Natural killer cell (primary cell): ENCODE data around the gene CCNF. TPM values are rescaled to one million over a fixed set of nuclear protein-coding genes. Genes with fewer than 3 reads are reported as not detected.
"Not testable (repeated sequence)": the region's sequence is repeated elsewhere in the genome, so short reads cannot be mapped to it uniquely, and the experiment has no call there.

ENCODE experiments used
- ATAC-seq, 3 donors: fragments of 150-1000 bp in 2 of 3; fragments of 200-7000 bp in 1 of 3; cut with Tn5 transposase; 1 replicate in 1 of 3; 2 replicates in 2 of 3; pipeline ENCODE4 v1.10.0; 2021; ENCODE audit warnings: mild to moderate bottlenecking in 2 of 3, moderate library complexity in 2 of 3
- DNase-seq, 2 donors: peaks; one replicate each; pipeline versions ENCODE4 v3.0.0 to v3.0.0-alpha.2; 2013 to 2021; ENCODE audit warnings: mixed read lengths in 1 of 2
- H3K27ac ChIP-seq: one replicate; pipeline ENCODE4 v1.5.1; 2013; ENCODE audit warnings: mild to moderate bottlenecking, low read length
- H3K27me3 ChIP-seq: one replicate; pipeline ENCODE4 v1.6.1; 2013; ENCODE audit warnings: low read length; ENCODE audit not compliant: control insufficient read depth, insufficient read depth
- H3K36me3 ChIP-seq: one replicate; pipeline ENCODE4 v1.6.1; 2013; ENCODE audit warnings: low read length; ENCODE audit not compliant: control insufficient read depth, insufficient read depth
- H3K4me1 ChIP-seq: one replicate; pipeline ENCODE4 v1.6.1; 2013; ENCODE audit warnings: low read length; ENCODE audit not compliant: control insufficient read depth, insufficient read depth
- H3K4me3 ChIP-seq: one replicate; pipeline ENCODE4 v1.5.1; 2013; ENCODE audit warnings: low read length
- H3K9me3 ChIP-seq: one replicate; pipeline ENCODE4 v1.6.1; 2013; ENCODE audit warnings: low read length; ENCODE audit not compliant: control insufficient read depth, insufficient read depth
- H3K27ac Mint-ChIP-seq, 2 donors: one replicate each; pipeline ENCODE4 v1.8.0; 2022; ENCODE audit warnings: mild to moderate bottlenecking in 2 of 2, mixed read lengths in 2 of 2, moderate library complexity in 1 of 2
- H3K27me3 Mint-ChIP-seq, 2 donors: one replicate each; pipeline ENCODE4 v1.8.0; 2022; ENCODE audit warnings: low read depth in 2 of 2, mixed read lengths in 2 of 2
- H3K36me3 Mint-ChIP-seq: one replicate; pipeline ENCODE4 v1.8.0; 2022; ENCODE audit warnings: mixed read lengths
- H3K4me1 Mint-ChIP-seq, 2 donors: one replicate each; pipeline ENCODE4 v1.8.0; 2022; ENCODE audit warnings: mixed read lengths in 2 of 2
- H3K4me3 Mint-ChIP-seq: one replicate; pipeline ENCODE4 v1.8.0; 2022; ENCODE audit warnings: mild to moderate bottlenecking, moderate library complexity, mixed read lengths
- H3K9me3 Mint-ChIP-seq, 2 donors: one replicate each; pipeline ENCODE4 v1.8.0; 2022; ENCODE audit warnings: mixed read lengths in 2 of 2
- CTCF ChIP-seq: fragments of 200-600 bp; IDR thresholded peaks from one replicate; pipeline ENCODE4 v1.8.0; 2022; ENCODE audit warnings: antibody characterized with exemption
- WGBS: methylation state at CpG from one replicate; pipeline ENCODE4 v1.1.7; 2013; ENCODE audit warnings: missing lambda C conversion rate; ENCODE audit not compliant: insufficient coverage; 5-methylcytosine and 5-hydroxymethylcytosine counted together
- intact Hi-C: fragments of 100-400 bp; cut with micrococcal nuclease; formaldehyde crosslinking; loops from one replicate; pipeline ENCODE4 v1.14.2; 2022
- total RNA-seq, 4 donors: library from RNA; stranded (reverse); fragments of 120-200 nt in 1 of 4; gene quantifications; one replicate each; pipeline versions ENCODE4 v1.2.3 to v1.2.4, GENCODE V29; 2013 to 2022

CCNF gene
- total RNA-seq, 3 donors from 2014 or later (not counting 1 experiment from before 2014, with no cell fraction given) = 7.5 to 14.2 (median 8.4) TPM

DNA sequence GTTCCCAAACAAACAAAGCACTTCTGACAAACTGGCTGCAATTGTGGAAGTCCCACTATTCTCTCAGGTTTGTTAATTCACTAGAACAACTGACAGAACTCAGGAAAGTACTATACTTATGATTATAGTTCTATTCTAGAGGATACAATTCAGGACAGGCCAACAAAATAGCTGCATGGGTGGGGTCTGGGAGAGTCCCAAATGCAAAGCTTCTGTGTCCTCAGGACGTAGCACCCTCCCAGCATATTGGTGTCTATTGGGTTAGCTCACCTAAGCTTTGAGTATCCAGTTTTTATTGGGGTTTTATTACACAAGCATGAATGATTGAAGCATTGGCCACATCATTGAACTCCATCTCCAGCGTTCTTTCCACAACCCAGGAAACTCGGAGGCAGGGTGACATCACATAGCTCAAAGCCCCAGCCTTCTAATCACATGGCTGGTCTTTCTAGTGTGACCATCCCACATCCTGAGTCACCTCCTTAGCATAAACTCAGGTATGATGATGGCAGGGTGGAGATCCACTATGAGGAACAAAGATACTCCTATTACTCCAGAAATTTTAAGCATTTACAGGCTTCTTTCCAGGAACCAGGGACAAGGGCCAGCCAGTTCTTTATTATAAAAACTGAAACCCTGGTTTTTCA, 43.9 kb upstream of the CCNF start:
- ATAC-seq (no peak), DNase-seq (no peak)
- Mint-ChIP-seq H3K4me3 (no peak overlapping the region), H3K4me1 (no peaks in the 10 kb centered on the region), H3K9me3 (no peaks in the 10 kb centered on the region), H3K27ac (no peak overlapping the region), H3K27me3 (peaks cover 12 to 18% of the 10 kb centered on the region in 2 donors), H3K36me3 (no peaks in the 10 kb centered on the region)
- Histone ChIP-seq H3K9me3 (peaks cover 5% of the 10 kb centered on the region), H3K4me1 (no peaks in the 10 kb centered on the region), H3K36me3 (no peaks in the 10 kb centered on the region), H3K27ac (no peak overlapping the region), H3K27me3 (no peaks in the 10 kb centered on the region), H3K4me3 (no peak overlapping the region)
- intact Hi-C loops = no loop called here
- 82% methylated on average over 2 of the region's 3 CpGs for WGBS
- TF ChIP-seq CTCF = no peak

GRCh38 chr16:2385982-2386381, 43.3 kb upstream of the CCNF start:
- H3K9me3 ChIP-seq, H3K36me3 Mint-ChIP-seq, H3K27ac ChIP-seq, H3K4me3 Mint-ChIP-seq, H3K27ac Mint-ChIP-seq, H3K4me3 ChIP-seq, H3K27me3 ChIP-seq, H3K4me1 Mint-ChIP-seq, H3K36me3 ChIP-seq, H3K4me1 ChIP-seq, intact Hi-C loops, DNase-seq, H3K9me3 Mint-ChIP-seq, ATAC-seq: not testable (repeated sequence)
- WGBS = 94% methylated on average over 19 of the region's 19 CpGs
- H3K27me3 Mint-ChIP-seq = peaks cover 12 to 18% of the 10 kb centered on the region in 2 donors

- ATAC-seq (no peak), DNase-seq (no peak)
- Mint-ChIP-seq H3K4me3 (no peak overlapping the region), H3K27ac (no peak overlapping the region), H3K4me1 (no peaks in the 10 kb centered on the region), H3K27me3 (peaks cover 7 to 14% of the 10 kb centered on the region in 2 donors), H3K36me3 (no peaks in the 10 kb centered on the region), H3K9me3 (no peaks in the 10 kb centered on the region)
- peaks cover 5% of the 10 kb centered on the region for H3K9me3 ChIP-seq
- TF ChIP-seq CTCF = no peak
- 86% methylated on average over 3 of the region's 3 CpGs for WGBS
- no peaks in the 10 kb centered on the region for H3K36me3 ChIP-seq
- no peaks in the 10 kb centered on the region for H3K27me3 ChIP-seq
- H3K27ac ChIP-seq = no peak overlapping the region
- intact Hi-C loops = no loop called here
- no peak overlapping the region for H3K4me3 ChIP-seq
- no peaks in the 10 kb centered on the region for H3K4me1 ChIP-seq
Measured at GRCh38 chr16:2386990-2387389, 42.3 kb upstream of the CCNF start.

- WGBS = 71% methylated on average over 3 of the region's 3 CpGs
- DNase-seq = no peak
- intact Hi-C loops = no loop called here
- no peaks in the 10 kb centered on the region for H3K36me3 ChIP-seq
- H3K9me3 ChIP-seq = peaks cover 5% of the 10 kb centered on the region
- no peak overlapping the region for H3K4me3 Mint-ChIP-seq
- H3K27me3 ChIP-seq = no peaks in the 10 kb centered on the region
- H3K27ac Mint-ChIP-seq = no peak overlapping the region
- H3K9me3 Mint-ChIP-seq = no peaks in the 10 kb centered on the region
- ATAC-seq = no peak
- H3K27me3 Mint-ChIP-seq = peaks cover 7 to 9% of the 10 kb centered on the region in 2 donors
- no peak for TF ChIP-seq CTCF
- H3K4me1 ChIP-seq = no peaks in the 10 kb centered on the region
- H3K36me3 Mint-ChIP-seq = no peaks in the 10 kb centered on the region
- H3K27ac ChIP-seq = no peak overlapping the region
- no peaks in the 10 kb centered on the region for H3K4me1 Mint-ChIP-seq
- no peak overlapping the region for H3K4me3 ChIP-seq
Measured at GRCh38 chr16:2388139-2388874, 40.9 kb upstream of the CCNF start.
